Measurements from ENCODE around the gene SQSTM1.

SQSTM1 gene

GRCh38 chr5:179868541-179868940 is 47.8 kb downstream of the SQSTM1 start:
- Histone ChIP-seq H4K91ac (ENCODE audit: low read length) (no peak overlapping the region), H2BK12ac (ENCODE audit: low read length in 2 of 2) (no peak overlapping the region), H2BK120ac (ENCODE audit: low read depth, low read length) (no peak overlapping the region), H2AFZ (ENCODE audit: low read depth, low read length) (no peak overlapping the region), H4K8ac (ENCODE audit: low read length) (no peak overlapping the region), H3K4me3 (ENCODE audit: insufficient read depth in 1 of 2, low read depth in 1 of 2, low read length in 2 of 2) (no peak overlapping the region), H3K4me2 (ENCODE audit: low read length, poor library complexity, severe bottlenecking) (no peak overlapping the region), H3K9ac (ENCODE audit: low read length) (no peak overlapping the region), H3K18ac (ENCODE audit: low read depth in 1 of 2, low read length in 2 of 2) (no peak overlapping the region), H3K36me3 (ENCODE audit: control insufficient read depth in 1 of 2, insufficient read depth in 2 of 2, low read depth in 1 of 2, low read length in 2 of 2) (peaks cover 91 to 92% of the 10 kb centered on the region in 2 experiments), H3K4ac (ENCODE audit: low read depth in 1 of 2, low read length in 2 of 2) (no peak overlapping the region), H3K79me1 (replicated peaks; ENCODE audit: low read length, poor library complexity, severe bottlenecking) (peaks cover 1% of the 10 kb centered on the region), H3K9me3 (ENCODE audit: control insufficient read depth, low read length) (no peaks in the 10 kb centered on the region), H2BK15ac (ENCODE audit: low read depth, poor library complexity, severe bottlenecking) (no peak overlapping the region), H3K14ac (ENCODE audit: low read length in 2 of 2) (no peak overlapping the region), H2AK5ac (ENCODE audit: low read length, severe bottlenecking) (no peak overlapping the region), H3K27me3 (ENCODE audit: control insufficient read depth in 1 of 2, insufficient read depth in 1 of 2, low read length in 2 of 2) (no peaks in the 10 kb centered on the region), H3K23ac (ENCODE audit: low read length in 2 of 2) (no peak overlapping the region), H3K4me1 (ENCODE audit: control insufficient read depth, insufficient read depth, low read depth, low read length) (peaks cover 9% of the 10 kb centered on the region), H3K27ac (ENCODE audit: low read length, poor library complexity, severe bottlenecking) (no peak overlapping the region), H2BK5ac (ENCODE audit: low read depth, low read length, poor library complexity, severe bottlenecking) (no peak overlapping the region)
- no peak for DNase-seq
- 96% methylated on average over 14 of the region's 14 CpGs for WGBS

- DNase-seq, result no peak
- H2AFZ ChIP-seq (ENCODE audit: low read depth, low read length), result no peak overlapping the region
- no peak overlapping the region for H3K14ac ChIP-seq (ENCODE audit: low read length in 2 of 2)
- H3K9ac ChIP-seq (ENCODE audit: low read length), result no peak overlapping the region
- no peak overlapping the region for H2AK5ac ChIP-seq (ENCODE audit: low read length, severe bottlenecking)
- no peak overlapping the region for H2BK15ac ChIP-seq (ENCODE audit: low read depth, poor library complexity, severe bottlenecking)
- no peak overlapping the region for H3K4me3 ChIP-seq (ENCODE audit: insufficient read depth in 1 of 2, low read depth in 1 of 2, low read length in 2 of 2)
- H3K23ac ChIP-seq (ENCODE audit: low read length in 2 of 2), result no peak overlapping the region
- no peaks in the 10 kb centered on the region for H3K27me3 ChIP-seq (ENCODE audit: control insufficient read depth in 1 of 2, insufficient read depth in 1 of 2, low read length in 2 of 2)
- no peak overlapping the region for H4K91ac ChIP-seq (ENCODE audit: low read length)
- no peak overlapping the region for H3K4me2 ChIP-seq (ENCODE audit: low read length, poor library complexity, severe bottlenecking)
- no peak overlapping the region for H2BK12ac ChIP-seq (ENCODE audit: low read length in 2 of 2)
- H3K27ac ChIP-seq (ENCODE audit: low read length, poor library complexity, severe bottlenecking), result no peak overlapping the region
- peaks cover 1% of the 10 kb centered on the region for H3K79me1 ChIP-seq (replicated peaks; ENCODE audit: low read length, poor library complexity, severe bottlenecking)
- H3K18ac ChIP-seq (ENCODE audit: low read depth in 1 of 2, low read length in 2 of 2), result no peak overlapping the region
- H2BK5ac ChIP-seq (ENCODE audit: low read depth, low read length, poor library complexity, severe bottlenecking), result no peak overlapping the region
- H4K8ac ChIP-seq (ENCODE audit: low read length), result no peak overlapping the region
- no peak overlapping the region for H3K4ac ChIP-seq (ENCODE audit: low read depth in 1 of 2, low read length in 2 of 2)
- H3K36me3 ChIP-seq (ENCODE audit: control insufficient read depth in 1 of 2, insufficient read depth in 2 of 2, low read depth in 1 of 2, low read length in 2 of 2), result peaks cover 91 to 92% of the 10 kb centered on the region in 2 experiments
- WGBS, result 99% methylated on average over 5 of the region's 5 CpGs
- H2BK120ac ChIP-seq (ENCODE audit: low read depth, low read length), result no peak overlapping the region
- peaks cover 9% of the 10 kb centered on the region for H3K4me1 ChIP-seq (ENCODE audit: control insufficient read depth, insufficient read depth, low read depth, low read length)
- H3K9me3 ChIP-seq (ENCODE audit: control insufficient read depth, low read length), result no peaks in the 10 kb centered on the region
Measured at GRCh38 chr5:179869101-179869500, 48.4 kb downstream of the SQSTM1 start.

- no peak overlapping the region for H4K91ac ChIP-seq (ENCODE audit: low read length)
- peaks cover 92% of the 10 kb centered on the region in 2 experiments for H3K36me3 ChIP-seq (ENCODE audit: control insufficient read depth in 1 of 2, insufficient read depth in 2 of 2, low read depth in 1 of 2, low read length in 2 of 2)
- DNase-seq, result no peak
- no peak overlapping the region for H3K4me2 ChIP-seq (ENCODE audit: low read length, poor library complexity, severe bottlenecking)
- peaks cover 9% of the 10 kb centered on the region for H3K4me1 ChIP-seq (ENCODE audit: control insufficient read depth, insufficient read depth, low read depth, low read length)
- no peak overlapping the region for H4K8ac ChIP-seq (ENCODE audit: low read length)
- H2BK12ac ChIP-seq (ENCODE audit: low read length in 2 of 2), result no peak overlapping the region
- H3K4me3 ChIP-seq (ENCODE audit: insufficient read depth in 1 of 2, low read depth in 1 of 2, low read length in 2 of 2), result no peak overlapping the region
- H3K18ac ChIP-seq (ENCODE audit: low read depth in 1 of 2, low read length in 2 of 2), result no peak overlapping the region
- no peak overlapping the region for H3K23ac ChIP-seq (ENCODE audit: low read length in 2 of 2)
- H2AFZ ChIP-seq (ENCODE audit: low read depth, low read length), result no peak overlapping the region
- no peak overlapping the region for H3K9ac ChIP-seq (ENCODE audit: low read length)
- H2AK5ac ChIP-seq (ENCODE audit: low read length, severe bottlenecking), result no peak overlapping the region
- 92% methylated on average over 16 of the region's 16 CpGs for WGBS
- H2BK15ac ChIP-seq (ENCODE audit: low read depth, poor library complexity, severe bottlenecking), result no peak overlapping the region
- no peak overlapping the region for H3K27ac ChIP-seq (ENCODE audit: low read length, poor library complexity, severe bottlenecking)
- no peak overlapping the region for H2BK120ac ChIP-seq (ENCODE audit: low read depth, low read length)
- H3K4ac ChIP-seq (ENCODE audit: low read depth in 1 of 2, low read length in 2 of 2), result no peak overlapping the region
- no peak overlapping the region for H2BK5ac ChIP-seq (ENCODE audit: low read depth, low read length, poor library complexity, severe bottlenecking)
- no peaks in the 10 kb centered on the region for H3K27me3 ChIP-seq (ENCODE audit: control insufficient read depth in 1 of 2, insufficient read depth in 1 of 2, low read length in 2 of 2)
- H3K9me3 ChIP-seq (ENCODE audit: control insufficient read depth, low read length), result no peaks in the 10 kb centered on the region
- no peak overlapping the region for H3K14ac ChIP-seq (ENCODE audit: low read length in 2 of 2)
- peaks cover 3% of the 10 kb centered on the region for H3K79me1 ChIP-seq (replicated peaks; ENCODE audit: low read length, poor library complexity, severe bottlenecking)
Measured at GRCh38 chr5:179869641-179870402, 49.1 kb downstream of the SQSTM1 start.

GRCh38 chr5:179870403-179870903 is 49.7 kb downstream of the SQSTM1 start:
- Histone ChIP-seq H3K9me3 (ENCODE audit: control insufficient read depth, low read length) (no peaks in the 10 kb centered on the region), H2BK12ac (ENCODE audit: low read length in 2 of 2) (no peak overlapping the region), H2AK5ac (ENCODE audit: low read length, severe bottlenecking) (no peak overlapping the region), H3K23ac (ENCODE audit: low read length in 2 of 2) (no peak overlapping the region), H3K14ac (ENCODE audit: low read length in 2 of 2) (no peak overlapping the region), H2AFZ (ENCODE audit: low read depth, low read length) (no peak overlapping the region), H3K9ac (ENCODE audit: low read length) (no peak overlapping the region), H3K79me1 (replicated peaks; ENCODE audit: low read length, poor library complexity, severe bottlenecking) (peaks cover 4% of the 10 kb centered on the region), H4K8ac (ENCODE audit: low read length) (no peak overlapping the region), H2BK120ac (ENCODE audit: low read depth, low read length) (no peak overlapping the region), H3K4me1 (ENCODE audit: control insufficient read depth, insufficient read depth, low read depth, low read length) (peaks cover 9% of the 10 kb centered on the region), H3K27me3 (ENCODE audit: control insufficient read depth in 1 of 2, insufficient read depth in 1 of 2, low read length in 2 of 2) (no peaks in the 10 kb centered on the region), H3K27ac (ENCODE audit: low read length, poor library complexity, severe bottlenecking) (no peak overlapping the region), H3K4me2 (ENCODE audit: low read length, poor library complexity, severe bottlenecking) (no peak overlapping the region), H3K4me3 (ENCODE audit: insufficient read depth in 1 of 2, low read depth in 1 of 2, low read length in 2 of 2) (no peak overlapping the region), H3K36me3 (ENCODE audit: control insufficient read depth in 1 of 2, insufficient read depth in 2 of 2, low read depth in 1 of 2, low read length in 2 of 2) (peaks cover 92% of the 10 kb centered on the region in 2 experiments), H4K91ac (ENCODE audit: low read length) (no peak overlapping the region), H2BK15ac (ENCODE audit: low read depth, poor library complexity, severe bottlenecking) (no peak overlapping the region), H3K4ac (ENCODE audit: low read depth in 1 of 2, low read length in 2 of 2) (no peak overlapping the region), H3K18ac (ENCODE audit: low read depth in 1 of 2, low read length in 2 of 2) (no peak overlapping the region), H2BK5ac (ENCODE audit: low read depth, low read length, poor library complexity, severe bottlenecking) (no peak overlapping the region)
- 94% methylated on average over 17 of the region's 17 CpGs for WGBS
- peak; percentile 55 for DNase-seq
